Activated CD4-positive, alpha-beta T cell treated with anti-CD3 and anti-CD28 coated beads, Interleukin-2, amount 50 U/mL, for 4 hours (primary cell): ENCODE data around the gene SLC22A4.

ENCODE experiments used
- DNase-seq, 2 experiments: peaks; one replicate each; pipeline ENCODE4 v3.0.0-alpha.2; 2020

Gene SLC22A4

GRCh38 chr5:132344775-132345514 lies 50.8 kb downstream of the SLC22A4 start:
- no peak for DNase-seq

DNA sequence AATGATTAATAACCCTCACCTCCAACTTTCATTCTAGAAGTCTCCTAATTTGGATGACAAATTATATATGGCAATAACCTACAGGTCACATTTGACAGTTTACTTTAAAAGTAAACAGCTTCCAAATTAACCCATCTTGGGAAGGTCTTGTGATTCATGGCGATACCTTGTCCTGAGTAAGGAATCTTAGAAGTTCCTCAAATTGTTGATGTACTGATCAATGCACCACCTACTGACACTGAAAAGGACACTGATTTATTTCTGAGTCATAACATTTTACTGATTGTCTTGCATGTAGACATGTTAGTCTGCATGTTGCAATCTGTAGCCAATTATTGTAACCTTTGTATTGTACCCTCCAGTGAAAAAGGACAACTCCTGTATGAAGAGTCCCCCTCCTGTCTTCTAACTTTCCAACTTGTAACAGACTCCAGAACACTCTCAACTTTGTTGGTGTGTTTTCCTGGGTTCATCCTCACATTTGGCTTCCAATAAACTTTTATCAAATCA lies 59.3 kb downstream of the SLC22A4 start:
- DNase-seq: no peak

GRCh38 chr5:132354381-132355139 lies 60.4 kb downstream of the SLC22A4 start:
- no peak for DNase-seq

GRCh38 chr5:132355140-132355765 lies 61.1 kb downstream of the SLC22A4 start:
- DNase-seq: no peak

- no peak for DNase-seq
These were observed 64.6 kb downstream of the SLC22A4 start for GRCh38 chr5:132358775-132359174.

- no peak for DNase-seq
These were observed 67.9 kb downstream of the SLC22A4 start for GRCh38 chr5:132362086-132362485.

DNA sequence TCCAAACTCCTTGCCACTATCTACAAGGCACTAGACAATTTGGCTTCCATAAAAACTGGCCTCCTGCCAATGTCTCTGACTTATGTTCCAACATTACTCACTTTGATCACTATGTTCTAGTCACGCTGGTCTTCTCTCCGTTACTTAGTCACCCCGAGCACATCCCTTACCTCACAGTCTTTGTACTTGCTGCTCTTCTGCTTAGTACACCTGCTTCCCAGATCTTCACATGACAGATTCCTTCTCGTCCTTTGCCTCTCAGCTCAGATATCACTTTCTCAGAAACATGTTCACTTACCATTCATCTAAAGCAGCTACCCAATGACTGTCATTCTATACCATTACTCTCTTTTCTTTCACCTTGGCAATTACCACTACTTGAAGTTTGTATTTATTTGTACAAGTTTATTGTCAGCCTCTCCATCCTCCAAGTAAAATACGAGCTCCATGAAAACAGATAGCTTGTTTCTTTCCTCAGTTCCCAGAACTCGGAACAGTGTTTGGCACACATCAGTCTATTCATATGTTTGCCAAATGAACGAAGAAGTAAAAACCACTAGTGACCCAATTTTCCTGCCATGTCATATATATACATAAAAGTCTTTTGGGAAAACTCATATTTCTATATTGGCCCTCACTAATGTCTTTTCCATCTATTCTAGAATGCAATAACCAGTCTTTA lies 69.4 kb downstream of the SLC22A4 start:
- DNase-seq: no peak

- no peak for DNase-seq
These were observed 70.1 kb downstream of the SLC22A4 start for GRCh38 chr5:132364319-132364718.

GRCh38 chr5:132365213-132365612 lies 71.0 kb downstream of the SLC22A4 start:
- DNase-seq: no peak

DNA sequence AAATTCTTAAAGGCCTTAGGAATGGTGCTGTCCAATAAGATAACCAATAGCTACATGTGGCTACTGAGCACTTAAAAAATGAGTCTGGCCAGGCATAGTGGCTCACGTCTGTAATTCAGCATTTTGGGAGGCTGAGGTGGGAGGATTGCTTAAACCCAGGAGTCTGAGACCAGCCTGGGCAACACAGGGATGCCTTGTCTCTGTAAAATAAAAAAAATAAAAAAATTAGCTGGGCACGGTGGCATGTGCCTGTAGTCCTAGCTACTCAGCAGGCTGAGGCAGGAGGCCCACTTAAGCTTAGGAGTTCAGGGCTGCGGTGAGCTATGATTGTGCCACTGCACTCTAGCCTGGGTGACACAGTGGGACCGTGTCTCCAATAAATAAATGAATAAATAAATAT lies 74.0 kb downstream of the SLC22A4 start:
- DNase-seq: no peak

DNA sequence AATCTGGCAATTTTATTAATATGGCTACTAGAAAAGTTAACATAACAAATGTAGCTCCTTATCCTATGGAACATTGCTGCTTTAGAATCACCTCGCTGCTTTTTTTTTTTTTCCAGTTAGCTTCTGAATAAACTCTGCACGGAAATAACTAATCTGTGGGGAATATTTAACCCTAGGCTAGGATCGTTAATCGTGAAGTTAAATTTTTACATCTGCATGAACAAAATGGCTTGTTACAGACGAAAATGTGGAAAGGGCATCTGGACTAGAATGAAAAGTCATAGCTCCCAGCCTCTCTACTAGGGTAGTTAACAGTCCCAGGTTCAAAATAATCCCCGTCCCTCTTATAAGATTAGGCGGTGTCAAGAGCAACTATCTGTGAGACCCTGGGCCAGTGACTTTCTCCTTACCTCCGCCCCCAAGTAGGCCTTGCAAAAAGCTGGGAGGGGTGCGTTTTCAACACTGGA lies 74.8 kb downstream of the SLC22A4 start:
- DNase-seq: no peak

GRCh38 chr5:132369474-132370180 lies 75.4 kb downstream of the SLC22A4 start, which contains the start of gene SLC22A5:
SLC22A5 (plus strand) TSS chr5:132369710; CDS start chr5:132369973, 263 bp downstream.
- DNase-seq: peak; percentile 59 to 64

- DNase-seq: no peak
These were observed 76.2 kb downstream of the SLC22A4 start for GRCh38 chr5:132370181-132370970.

DNA sequence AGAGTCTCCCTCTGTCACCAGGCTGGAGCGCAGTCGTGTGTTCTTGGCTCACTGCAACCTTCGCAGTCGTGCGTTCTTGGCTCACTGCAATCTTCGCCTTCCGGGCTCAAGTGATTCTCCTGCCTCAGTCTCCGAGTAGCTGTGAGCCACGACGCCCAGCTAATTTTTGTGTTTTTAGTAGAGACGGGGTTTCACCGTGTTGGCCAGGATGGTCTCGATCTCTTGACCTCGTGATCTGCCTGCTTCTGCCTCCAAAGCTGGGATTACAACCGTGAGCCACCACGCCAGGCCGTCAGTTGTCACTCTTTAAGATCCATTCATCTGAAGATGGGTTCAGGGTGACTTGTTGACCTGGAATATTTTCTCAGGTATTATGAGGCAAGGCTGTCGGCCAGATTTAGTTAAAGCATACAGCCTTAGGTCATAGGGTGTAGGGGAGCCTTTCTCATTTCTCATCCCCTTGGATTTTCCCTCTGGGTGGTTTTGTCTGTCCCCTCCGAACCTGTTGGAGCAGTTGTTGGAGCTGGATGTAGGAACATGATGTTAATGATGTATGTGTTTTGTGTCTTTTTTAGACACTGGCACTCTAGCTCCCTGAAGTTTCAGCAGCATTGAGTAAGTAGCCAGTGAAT lies 76.9 kb downstream of the SLC22A4 start:
- DNase-seq: no peak

DNA sequence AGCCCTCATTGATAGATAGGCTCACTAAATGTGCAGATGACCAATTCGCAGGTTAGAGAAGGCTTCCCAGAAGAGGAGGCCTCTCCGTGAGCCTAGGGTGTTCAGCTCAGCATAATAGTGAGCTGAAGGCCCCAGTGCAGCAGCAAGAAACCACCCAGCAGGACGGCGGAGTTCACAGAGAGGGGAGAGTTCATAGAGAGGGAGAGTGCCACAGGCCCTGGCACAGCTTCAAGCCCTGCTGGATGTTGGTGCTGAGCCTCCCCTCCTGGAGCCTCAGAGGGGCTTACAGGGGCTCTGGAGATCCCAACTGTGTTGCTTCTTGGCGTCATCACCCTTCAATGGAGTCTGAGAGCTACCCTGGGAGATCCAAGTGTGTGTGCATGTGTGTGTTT lies 77.4 kb downstream of the SLC22A4 start:
- DNase-seq: no peak

DNA sequence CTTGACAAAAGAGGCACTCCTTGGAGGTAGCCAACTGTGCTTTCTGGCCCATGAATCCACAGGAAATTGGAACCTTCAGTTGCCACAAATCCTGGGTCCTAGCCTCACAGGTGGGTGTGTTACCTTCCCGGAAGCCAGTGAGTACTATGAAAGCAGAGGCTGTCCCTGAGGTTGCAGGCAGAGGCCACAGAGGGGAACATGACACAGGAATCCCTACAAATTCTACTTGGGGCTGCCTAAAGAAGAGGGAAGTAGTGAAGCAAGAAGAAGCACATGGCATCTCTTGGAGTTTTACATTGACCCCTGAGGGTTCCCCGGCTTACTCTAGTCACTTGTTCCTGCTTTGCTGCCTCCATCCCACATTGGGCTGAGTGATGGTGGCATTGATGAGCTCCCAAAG lies 77.9 kb downstream of the SLC22A4 start:
- DNase-seq: no peak

- no peak for DNase-seq
These were observed 78.3 kb downstream of the SLC22A4 start for GRCh38 chr5:132372542-132372941.

- no peak for DNase-seq
These were observed 81.8 kb downstream of the SLC22A4 start for GRCh38 chr5:132375957-132376356.

DNA sequence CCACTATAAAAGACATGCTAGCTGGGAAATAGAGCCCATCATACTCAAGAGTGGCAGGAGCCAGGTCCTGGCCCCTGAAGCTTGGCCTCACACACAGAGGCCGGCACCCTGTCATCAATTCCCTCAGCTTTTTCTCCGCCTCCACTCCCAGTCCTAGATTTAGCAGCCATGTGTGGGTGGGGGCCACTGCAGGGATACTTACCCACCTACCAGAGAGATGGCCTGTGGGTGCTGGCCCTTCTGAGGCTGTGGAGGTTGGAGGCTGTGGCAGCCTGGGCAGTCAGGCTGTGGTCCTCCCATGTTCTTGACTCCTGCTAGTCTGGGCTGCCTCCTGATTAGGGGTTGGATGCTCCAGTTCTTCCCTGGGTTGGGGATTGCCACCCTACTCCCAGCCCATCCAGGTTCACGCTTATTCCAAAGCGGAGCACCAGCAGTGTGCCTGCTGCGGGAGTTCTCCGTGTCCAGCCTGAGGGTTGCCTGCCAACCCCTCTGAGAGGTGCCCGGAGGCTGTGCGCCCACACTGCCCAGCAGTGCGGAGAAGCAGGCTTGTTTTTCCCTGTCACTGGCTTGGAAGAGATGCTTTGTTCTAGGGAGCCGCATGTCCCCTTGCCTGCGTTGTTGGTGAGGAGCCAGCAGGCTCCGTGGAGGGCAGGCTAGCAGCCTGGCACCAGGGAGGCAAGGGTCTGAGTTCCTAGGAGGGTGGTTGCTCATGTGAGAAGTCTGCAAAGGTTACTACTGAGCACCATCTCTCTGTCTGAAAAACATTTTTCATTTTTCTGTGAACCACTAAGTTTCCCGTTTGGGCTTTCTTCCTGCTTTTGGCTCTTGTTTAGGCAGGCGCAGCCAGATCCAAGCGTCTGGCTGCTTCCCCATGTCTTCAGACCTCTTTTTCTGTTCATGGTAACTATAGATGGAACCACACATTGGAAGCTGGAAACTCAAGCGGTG lies 82.8 kb downstream of the SLC22A4 start:
- no peak for DNase-seq

- no peak for DNase-seq
These were observed 83.5 kb downstream of the SLC22A4 start for GRCh38 chr5:132377738-132378137.
